Activated naive CD8-positive, alpha-beta T cell treated with anti-CD3 and anti-CD28 coated beads, Interleukin-2, amount 50 U/mL, for 24 hours (primary cell): ENCODE measurements around the gene GAS7.

ENCODE experiments used
- ATAC-seq: fragments of 150-1000 bp; cut with Tn5 transposase; one replicate; pipeline ENCODE4 v1.10.0; 2021
- DNase-seq: peaks from one replicate; pipeline ENCODE4 v3.0.0; 2021
- H3K27ac Mint-ChIP-seq: one replicate; pipeline ENCODE4 v1.8.0; 2021; ENCODE audit warnings: mild to moderate bottlenecking, mixed read lengths
- H3K27me3 Mint-ChIP-seq: one replicate; pipeline ENCODE4 v1.8.0; 2021; ENCODE audit warnings: mixed read lengths
- H3K36me3 Mint-ChIP-seq: one replicate; pipeline ENCODE4 v1.8.0; 2021; ENCODE audit warnings: low read depth, mixed read lengths
- H3K4me1 Mint-ChIP-seq: one replicate; pipeline ENCODE4 v1.8.0; 2021; ENCODE audit warnings: mixed read lengths
- H3K4me3 Mint-ChIP-seq: one replicate; pipeline ENCODE4 v1.8.0; 2021; ENCODE audit warnings: mild to moderate bottlenecking, moderate library complexity, mixed read lengths
- H3K9me3 Mint-ChIP-seq: one replicate; pipeline ENCODE4 v1.8.0; 2021; ENCODE audit warnings: mixed read lengths

Gene GAS7

DNA sequence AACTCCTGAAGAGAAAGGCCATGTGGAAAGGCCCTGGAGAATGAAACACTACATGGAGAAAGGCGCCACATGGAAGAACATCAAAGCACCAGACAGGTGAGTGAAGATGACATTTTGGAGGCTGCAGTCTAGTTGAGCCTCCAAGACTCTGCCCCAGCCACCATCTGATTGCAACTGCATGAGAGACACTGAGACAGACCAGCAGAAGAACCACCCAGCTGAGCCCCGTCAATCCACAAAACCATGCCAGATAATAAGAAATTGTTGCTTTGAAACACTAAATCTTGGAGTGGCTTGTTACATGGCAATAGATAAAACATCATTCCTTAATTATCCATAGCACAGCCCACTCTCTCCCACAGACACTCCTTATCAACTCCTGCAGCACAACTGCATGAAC lies 4.8 kb downstream of the GAS7 start:
- Mint-ChIP-seq H3K4me1 (peaks cover 1% of the 10 kb centered on the region), H3K4me3 (no peak overlapping the region), H3K27ac (no peak overlapping the region), H3K27me3 (peaks cover 15% of the 10 kb centered on the region), H3K9me3 (peaks cover 17% of the 10 kb centered on the region), H3K36me3 (peaks cover 9% of the 10 kb centered on the region)
- DNase-seq = no peak
- no peak for ATAC-seq

DNA sequence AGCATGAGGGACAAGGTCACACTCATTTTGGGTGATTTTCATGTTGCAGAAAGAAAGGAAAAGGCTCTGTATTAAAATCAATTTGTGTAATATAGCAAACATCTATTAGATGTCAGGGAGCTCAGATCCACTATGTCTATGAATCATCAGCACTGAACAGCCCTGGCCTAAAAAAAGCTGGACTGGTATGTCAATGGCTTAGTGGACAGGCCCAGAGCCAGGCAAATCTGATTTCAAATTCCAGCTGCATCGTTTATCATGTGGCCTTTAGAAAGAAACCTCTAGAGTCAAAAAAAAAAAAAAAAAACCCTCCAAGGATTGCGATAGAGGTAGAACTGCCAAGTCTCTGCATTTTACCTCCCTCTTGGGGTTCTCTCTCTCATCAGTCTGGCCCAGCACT lies 5.4 kb downstream of the GAS7 start:
- Mint-ChIP-seq H3K27ac (no peak overlapping the region), H3K27me3 (peaks cover 15% of the 10 kb centered on the region), H3K4me1 (peaks cover 1% of the 10 kb centered on the region), H3K36me3 (peaks cover 9% of the 10 kb centered on the region), H3K4me3 (no peak overlapping the region), H3K9me3 (peaks cover 17% of the 10 kb centered on the region)
- ATAC-seq (no peak), DNase-seq (no peak)

DNA sequence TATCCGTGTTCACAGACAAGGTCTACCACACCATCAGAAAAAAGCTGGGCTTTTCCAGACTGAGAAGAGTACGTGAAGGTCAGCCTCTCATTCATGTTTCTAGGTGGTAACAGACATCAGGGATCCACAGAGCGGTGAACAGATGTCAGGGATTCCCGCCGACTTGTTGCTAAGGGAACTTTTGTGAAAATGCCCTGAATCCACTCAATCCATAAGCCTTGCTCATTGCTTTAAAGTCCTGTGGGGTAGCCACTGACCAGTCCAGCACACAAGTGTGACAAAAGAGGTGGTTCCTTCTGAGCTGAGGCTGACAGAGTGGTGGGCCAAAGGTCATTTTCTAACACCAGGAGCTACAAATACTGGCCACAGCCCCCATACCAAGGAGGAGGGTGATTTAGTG lies 5.9 kb downstream of the GAS7 start:
- peaks cover 15% of the 10 kb centered on the region for H3K27me3 Mint-ChIP-seq
- H3K9me3 Mint-ChIP-seq = peaks cover 17% of the 10 kb centered on the region
- DNase-seq (no peak), ATAC-seq (no peak)
- H3K4me3 Mint-ChIP-seq = no peak overlapping the region
- peaks cover 9% of the 10 kb centered on the region for H3K36me3 Mint-ChIP-seq
- H3K4me1 Mint-ChIP-seq = peaks cover 1% of the 10 kb centered on the region
- H3K27ac Mint-ChIP-seq = no peak overlapping the region

- Mint-ChIP-seq H3K27me3 (peaks cover 3% of the 10 kb centered on the region), H3K9me3 (no peaks in the 10 kb centered on the region), H3K4me3 (no peak overlapping the region), H3K27ac (no peak overlapping the region), H3K4me1 (no peaks in the 10 kb centered on the region), H3K36me3 (no peaks in the 10 kb centered on the region)
- DNase-seq (no peak), ATAC-seq (no peak)
Observed at GRCh38 chr17:10187456-10187855, 10.9 kb downstream of the GAS7 start.

DNA sequence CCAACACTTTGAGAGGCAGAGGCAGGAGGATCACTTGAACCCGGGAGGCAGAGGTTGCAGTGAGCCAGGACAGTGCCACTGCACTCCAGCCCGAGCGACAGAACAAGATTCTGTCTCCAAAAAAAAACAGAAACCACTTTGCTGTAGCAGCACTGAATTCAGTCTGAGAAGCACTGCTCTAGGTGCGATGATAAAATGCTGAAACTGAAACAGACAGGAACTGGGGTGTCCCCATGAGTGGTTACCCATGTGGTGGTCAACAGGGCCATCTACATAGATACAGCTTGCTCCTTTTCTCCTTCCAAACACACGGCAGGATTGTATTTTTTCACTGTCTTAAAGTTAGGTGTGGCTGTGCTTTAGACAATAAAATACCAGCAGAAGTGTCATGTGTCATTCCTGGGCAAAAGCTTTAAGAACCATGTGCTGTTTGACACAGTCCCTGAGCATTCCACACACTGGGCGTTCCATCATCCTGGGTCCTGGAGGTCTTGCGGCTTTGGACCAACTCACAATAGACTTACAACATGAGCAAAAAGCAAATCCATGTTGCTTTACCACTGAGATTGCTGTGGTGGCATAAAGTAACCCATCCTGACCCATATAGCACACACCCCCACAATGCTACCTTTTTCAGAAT lies 11.5 kb downstream of the GAS7 start:
- Mint-ChIP-seq H3K4me3 (no peak overlapping the region), H3K4me1 (peaks cover 1% of the 10 kb centered on the region), H3K9me3 (no peaks in the 10 kb centered on the region), H3K36me3 (no peaks in the 10 kb centered on the region), H3K27me3 (peaks cover 3% of the 10 kb centered on the region), H3K27ac (no peak overlapping the region)
- ATAC-seq (no peak), DNase-seq (no peak)

GRCh38 chr17:10183931-10184930 lies 14.2 kb downstream of the GAS7 start:
- Mint-ChIP-seq H3K4me3 (no peak overlapping the region), H3K27ac (no peak overlapping the region), H3K9me3 (no peaks in the 10 kb centered on the region), H3K4me1 (peaks cover 3% of the 10 kb centered on the region), H3K36me3 (no peaks in the 10 kb centered on the region), H3K27me3 (peaks cover 6% of the 10 kb centered on the region)
- DNase-seq = no peak
- no peak for ATAC-seq

DNA sequence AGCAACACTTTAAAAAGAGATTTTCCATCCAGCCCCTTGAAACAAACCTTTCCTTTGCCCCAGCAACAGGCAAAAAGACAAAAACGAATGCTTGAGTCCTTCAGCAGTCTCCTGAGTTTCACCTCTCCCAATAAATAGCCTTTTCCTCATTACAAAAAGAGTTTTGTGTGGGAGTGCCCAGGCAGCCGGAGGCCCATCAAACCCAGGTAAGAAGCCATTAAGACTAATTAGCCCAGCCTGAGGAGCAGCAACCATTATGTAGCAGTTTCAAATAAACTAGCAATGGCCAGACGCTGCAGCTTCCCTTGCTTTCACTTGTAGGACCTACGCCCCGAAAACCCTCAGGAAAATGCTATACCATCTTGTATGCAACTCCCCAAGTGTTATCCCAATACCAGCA lies 15.6 kb downstream of the GAS7 start:
- peaks cover 4% of the 10 kb centered on the region for H3K27me3 Mint-ChIP-seq
- no peaks in the 10 kb centered on the region for H3K36me3 Mint-ChIP-seq
- H3K4me3 Mint-ChIP-seq = no peak overlapping the region
- no peak for DNase-seq
- peaks cover 4% of the 10 kb centered on the region for H3K4me1 Mint-ChIP-seq
- no peaks in the 10 kb centered on the region for H3K9me3 Mint-ChIP-seq
- ATAC-seq = no peak
- no peak overlapping the region for H3K27ac Mint-ChIP-seq

DNA sequence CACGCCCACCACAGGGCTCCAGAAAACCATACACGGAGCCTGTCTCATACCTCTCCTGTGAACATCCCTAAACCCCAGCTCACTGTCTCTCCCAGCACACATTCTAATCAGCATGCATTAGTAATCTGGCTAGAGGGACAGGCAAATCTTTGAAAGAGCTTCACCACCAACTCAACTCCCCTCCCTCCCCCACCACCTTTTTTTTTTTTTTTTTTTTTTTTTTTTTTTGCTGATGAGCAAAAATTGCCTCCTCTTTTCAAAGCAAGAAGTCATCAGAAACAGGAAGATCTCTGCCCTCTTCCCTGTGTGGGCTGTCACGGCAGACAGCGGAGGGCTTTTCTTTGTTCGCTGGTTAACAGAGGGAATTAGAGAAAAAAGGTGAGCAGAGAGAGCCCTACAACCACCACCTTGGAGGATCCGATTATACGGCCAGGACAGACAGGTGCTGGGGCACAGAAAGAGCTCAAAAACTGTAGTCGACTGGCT lies 19.9 kb downstream of the GAS7 start:
- Mint-ChIP-seq H3K27ac (no peak overlapping the region), H3K4me3 (no peak overlapping the region), H3K9me3 (no peaks in the 10 kb centered on the region), H3K27me3 (peaks cover 6% of the 10 kb centered on the region), H3K36me3 (no peaks in the 10 kb centered on the region), H3K4me1 (peaks cover 8% of the 10 kb centered on the region)
- DNase-seq = no peak
- no peak for ATAC-seq

DNA sequence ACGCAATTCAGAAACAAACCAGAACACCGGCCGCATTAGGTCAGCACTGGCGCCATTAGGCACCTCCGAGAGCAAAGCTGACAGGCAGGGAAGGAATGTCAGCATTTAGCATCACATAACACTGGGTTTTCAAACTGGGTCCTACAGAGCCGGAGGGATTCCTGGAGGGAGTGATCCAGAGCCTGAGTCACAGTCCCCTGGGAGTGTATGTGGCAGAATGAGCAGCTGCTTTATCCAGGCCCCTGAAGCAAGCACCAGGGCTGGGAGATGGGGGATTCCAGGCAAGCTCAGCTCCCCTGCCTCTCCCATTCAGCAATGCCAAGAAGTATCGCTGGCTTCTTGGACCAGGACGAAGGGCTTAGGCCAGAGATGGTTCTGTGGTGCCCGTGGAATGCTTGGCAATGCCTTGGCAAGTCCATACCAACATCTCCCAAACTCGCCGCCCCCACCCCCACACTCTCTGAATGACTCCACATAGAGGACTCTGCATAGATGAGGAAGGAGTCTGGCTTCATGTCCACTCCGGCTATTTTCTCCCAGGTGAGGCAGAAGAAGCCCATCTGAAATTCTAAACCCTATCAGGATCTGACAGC lies 20.4 kb downstream of the GAS7 start:
- no peak for ATAC-seq
- Mint-ChIP-seq H3K36me3 (no peaks in the 10 kb centered on the region), H3K27ac (no peak overlapping the region), H3K4me3 (no peak overlapping the region), H3K4me1 (peaks cover 8% of the 10 kb centered on the region), H3K27me3 (peaks cover 8% of the 10 kb centered on the region), H3K9me3 (no peaks in the 10 kb centered on the region)
- DNase-seq = no peak

DNA sequence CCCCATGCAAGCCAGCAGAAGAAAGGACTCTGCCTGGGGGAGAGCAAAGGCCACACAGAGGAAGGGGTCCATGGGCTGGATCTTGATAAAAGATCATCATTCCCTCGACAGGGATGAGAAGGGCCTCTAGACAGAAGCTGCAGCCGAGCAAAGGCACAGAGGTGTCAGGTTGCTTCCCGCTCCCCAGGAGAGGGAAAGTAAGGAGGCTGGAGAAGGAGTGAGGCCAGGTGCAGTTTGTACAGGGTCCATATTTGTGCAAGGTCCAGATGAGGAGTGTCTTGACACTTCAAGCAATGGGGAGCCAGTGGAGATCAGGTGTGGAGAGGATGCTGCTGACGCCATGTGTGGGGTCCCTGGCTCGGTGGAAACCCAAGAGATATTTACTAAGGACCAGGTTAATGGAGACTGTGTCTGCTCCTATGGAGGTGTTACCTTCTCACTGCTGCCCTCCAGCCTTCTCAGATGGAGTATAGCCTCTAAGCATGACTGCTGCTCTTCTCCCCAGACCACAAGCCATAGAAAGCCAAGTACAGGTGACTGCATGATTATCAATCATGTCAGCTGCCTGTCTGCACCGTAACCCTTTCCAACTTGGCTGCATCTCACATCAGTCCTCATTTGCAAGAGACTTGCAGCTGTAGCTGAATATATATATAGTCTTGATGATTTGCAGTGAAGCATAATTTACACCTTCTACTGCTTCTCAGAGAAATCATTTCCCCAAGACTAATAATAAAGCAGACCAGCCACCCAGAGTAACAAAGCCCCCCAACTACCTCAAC lies 21.1 kb downstream of the GAS7 start:
- H3K27me3 Mint-ChIP-seq = peaks cover 10% of the 10 kb centered on the region
- no peak overlapping the region for H3K4me3 Mint-ChIP-seq
- H3K9me3 Mint-ChIP-seq = no peaks in the 10 kb centered on the region
- H3K4me1 Mint-ChIP-seq = peaks cover 14% of the 10 kb centered on the region
- H3K27ac Mint-ChIP-seq = no peak overlapping the region
- DNase-seq (no peak), ATAC-seq (no peak)
- H3K36me3 Mint-ChIP-seq = no peaks in the 10 kb centered on the region

GRCh38 chr17:10173913-10174312 lies 24.5 kb downstream of the GAS7 start:
- Mint-ChIP-seq H3K9me3 (no peaks in the 10 kb centered on the region), H3K4me3 (no peak overlapping the region), H3K4me1 (peaks cover 26% of the 10 kb centered on the region), H3K27me3 (peaks cover 15% of the 10 kb centered on the region), H3K27ac (no peak overlapping the region), H3K36me3 (no peaks in the 10 kb centered on the region)
- ATAC-seq (no peak), DNase-seq (no peak)

DNA sequence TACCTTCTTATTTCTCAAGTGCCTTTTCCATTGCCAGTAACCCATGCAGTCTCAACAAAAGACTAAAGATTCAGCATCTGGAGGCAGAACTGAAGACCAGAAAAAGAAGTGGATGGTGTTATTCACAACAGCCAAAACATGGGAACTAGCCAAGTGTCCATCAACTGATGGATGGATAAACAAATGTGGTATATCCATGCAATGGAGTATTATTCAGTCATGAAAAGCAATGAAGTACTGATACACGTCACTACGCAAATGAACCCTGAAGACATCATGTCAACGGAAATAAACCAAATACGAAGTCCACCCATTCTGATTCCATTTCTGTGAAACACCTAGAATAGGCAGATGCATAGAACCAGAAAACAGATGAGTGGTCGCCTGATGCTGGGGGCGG lies 25.6 kb downstream of the GAS7 start:
- no peaks in the 10 kb centered on the region for H3K36me3 Mint-ChIP-seq
- H3K27me3 Mint-ChIP-seq = peaks cover 14% of the 10 kb centered on the region
- H3K4me1 Mint-ChIP-seq = peaks cover 27% of the 10 kb centered on the region
- H3K4me3 Mint-ChIP-seq = no peak overlapping the region
- ATAC-seq (no peak), DNase-seq (no peak)
- no peak overlapping the region for H3K27ac Mint-ChIP-seq
- H3K9me3 Mint-ChIP-seq = no peaks in the 10 kb centered on the region

GRCh38 chr17:10172241-10172741 lies 26.1 kb downstream of the GAS7 start:
- DNase-seq = no peak

DNA sequence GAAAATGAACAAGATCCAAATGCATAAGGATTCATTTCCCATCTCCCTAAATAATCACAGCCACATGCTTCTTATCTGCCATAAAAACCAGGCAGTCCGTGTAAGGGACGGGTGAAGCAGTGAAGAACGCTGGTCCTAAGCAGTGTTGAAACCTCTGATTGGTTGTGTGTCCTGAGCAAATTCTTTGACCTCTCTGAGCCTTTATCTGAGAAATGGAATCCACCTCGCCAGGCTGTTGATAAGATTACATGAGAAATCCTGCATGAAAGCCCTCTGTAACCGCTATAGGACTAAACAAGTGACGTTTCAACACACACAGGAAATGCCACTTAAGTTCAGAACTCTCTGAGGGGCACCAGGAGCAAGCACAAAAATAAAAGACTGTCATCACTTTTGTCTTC lies 26.8 kb downstream of the GAS7 start:
- Mint-ChIP-seq H3K27ac (no peak overlapping the region), H3K27me3 (peaks cover 12% of the 10 kb centered on the region), H3K9me3 (no peaks in the 10 kb centered on the region), H3K36me3 (no peaks in the 10 kb centered on the region), H3K4me3 (peak overlapping the region; percentile 36), H3K4me1 (peaks cover 23% of the 10 kb centered on the region)
- no peak for DNase-seq
- no peak for ATAC-seq

More at GRCh38 chr17:10172241-10172741, 26.1 kb downstream of the GAS7 start:
- Mint-ChIP-seq H3K4me1 (peaks cover 23% of the 10 kb centered on the region), H3K27me3 (peaks cover 12% of the 10 kb centered on the region), H3K36me3 (no peaks in the 10 kb centered on the region), H3K4me3 (peak overlapping the region; percentile 19), H3K27ac (peak overlapping the region; percentile 43), H3K9me3 (no peaks in the 10 kb centered on the region)
- ATAC-seq = no peak
